Measurements from ENCODE around the gene EHD4. TPM values are rescaled to one million over a fixed set of nuclear protein-coding genes. Genes with fewer than 3 reads are reported as not detected.

EHD4 gene
- total RNA-seq, 1 donor from 2014 or later = 23.8 TPM

GRCh38 chr15:41945221-41945620, 27.1 kb downstream of the EHD4 start:
- peaks cover 91% of the 10 kb centered on the region for H3K4me1 Mint-ChIP-seq (ENCODE audit: low read depth)

GRCh38 chr15:41944313-41944940, 27.9 kb downstream of the EHD4 start:
- H3K27me3 Mint-ChIP-seq (ENCODE audit: low read depth) = no peaks in the 10 kb centered on the region
- peak overlapping the region; percentile 96 for H3K27ac Mint-ChIP-seq (ENCODE audit: unreplicated experiment)
- peak overlapping the region; percentile 3 for H3K4me3 Mint-ChIP-seq (ENCODE audit: unreplicated experiment)
- no peak for TF ChIP-seq CTCF (IDR thresholded peaks at IDR 0.05)
- H3K9me3 Mint-ChIP-seq (ENCODE audit: low read depth) = no peaks in the 10 kb centered on the region
- DNase-seq (ENCODE audit: low spot score) = no peak
- H3K4me1 Mint-ChIP-seq (ENCODE audit: low read depth) = peaks cover 87% of the 10 kb centered on the region
- H3K36me3 Mint-ChIP-seq (ENCODE audit: low read depth) = peaks cover 2% of the 10 kb centered on the region

More at GRCh38 chr15:41945221-41945620, 27.1 kb downstream of the EHD4 start:
- no peak overlapping the region for H3K4me3 Mint-ChIP-seq (ENCODE audit: unreplicated experiment)
- peak overlapping the region; percentile 96 for H3K27ac Mint-ChIP-seq (ENCODE audit: unreplicated experiment)
- no peak for TF ChIP-seq CTCF (IDR thresholded peaks at IDR 0.05)
- DNase-seq (ENCODE audit: low spot score) = no peak
- H3K27me3 Mint-ChIP-seq (ENCODE audit: low read depth) = no peaks in the 10 kb centered on the region
- H3K9me3 Mint-ChIP-seq (ENCODE audit: low read depth) = no peaks in the 10 kb centered on the region
- peaks cover 2% of the 10 kb centered on the region for H3K36me3 Mint-ChIP-seq (ENCODE audit: low read depth)

GRCh38 chr15:41943543-41944312, 28.6 kb downstream of the EHD4 start:
- H3K27me3 Mint-ChIP-seq (ENCODE audit: low read depth) = no peaks in the 10 kb centered on the region
- peak overlapping the region; percentile 3 for H3K4me3 Mint-ChIP-seq (ENCODE audit: unreplicated experiment)
- H3K36me3 Mint-ChIP-seq (ENCODE audit: low read depth) = peaks cover 4% of the 10 kb centered on the region
- no peak for DNase-seq (ENCODE audit: low spot score)
- no peaks in the 10 kb centered on the region for H3K9me3 Mint-ChIP-seq (ENCODE audit: low read depth)
- H3K4me1 Mint-ChIP-seq (ENCODE audit: low read depth) = peaks cover 82% of the 10 kb centered on the region
- H3K27ac Mint-ChIP-seq (ENCODE audit: unreplicated experiment) = peak overlapping the region; percentile 96
- no peak for TF ChIP-seq CTCF (IDR thresholded peaks at IDR 0.05)

GRCh38 chr15:41942886-41943285, 29.5 kb downstream of the EHD4 start:
- no peak for TF ChIP-seq CTCF (IDR thresholded peaks at IDR 0.05)
- H3K4me1 Mint-ChIP-seq (ENCODE audit: low read depth) = peaks cover 79% of the 10 kb centered on the region
- H3K36me3 Mint-ChIP-seq (ENCODE audit: low read depth) = peaks cover 4% of the 10 kb centered on the region
- no peak overlapping the region for H3K4me3 Mint-ChIP-seq (ENCODE audit: unreplicated experiment)
- no peak for DNase-seq (ENCODE audit: low spot score)
- H3K27me3 Mint-ChIP-seq (ENCODE audit: low read depth) = no peaks in the 10 kb centered on the region
- H3K9me3 Mint-ChIP-seq (ENCODE audit: low read depth) = no peaks in the 10 kb centered on the region
- H3K27ac Mint-ChIP-seq (ENCODE audit: unreplicated experiment) = peak overlapping the region; percentile 68

- Mint-ChIP-seq H3K36me3 (ENCODE audit: low read depth) (peaks cover 4% of the 10 kb centered on the region), H3K27ac (ENCODE audit: unreplicated experiment) (peak overlapping the region; percentile 63), H3K9me3 (ENCODE audit: low read depth) (no peaks in the 10 kb centered on the region), H3K27me3 (ENCODE audit: low read depth) (no peaks in the 10 kb centered on the region), H3K4me3 (ENCODE audit: unreplicated experiment) (no peak overlapping the region), H3K4me1 (ENCODE audit: low read depth) (peaks cover 75% of the 10 kb centered on the region)
- no peak for TF ChIP-seq CTCF (IDR thresholded peaks at IDR 0.05)
- DNase-seq (ENCODE audit: low spot score) = no peak
These were observed 30.5 kb downstream of the EHD4 start for GRCh38 chr15:41941644-41942415.
